K562 (cell line): ENCODE data around the gene OR52A5. TPM values are rescaled to one million over a fixed set of nuclear protein-coding genes. Genes with fewer than 3 reads are reported as not detected.

Experiments used
- E2F8 ChIP-seq: fragments of 450-650 bp; IDR thresholded peaks from 2 replicates; pipeline ENCODE4 v1.7.1; 2018; ENCODE audit warnings: mild to moderate bottlenecking, low read depth; ENCODE audit not compliant: partially characterized antibody
- NFYB ChIP-seq: IDR thresholded peaks from 2 replicates; pipeline ENCODE4 v1.6.1; 2011; ENCODE audit warnings: mild to moderate bottlenecking, moderate library complexity; ENCODE audit not compliant: insufficient read length; ENCODE audit errors: extremely low read depth
- SAFB ChIP-seq: fragments of 200-400 bp; formaldehyde crosslinking; IDR thresholded peaks from 2 replicates; pipeline ENCODE4 v1.6.1; 2017; ENCODE audit warnings: low read depth, low read length, borderline replicate concordance
- SIN3A ChIP-seq, 2 experiments: fragments of 150-350 bp in 1 of 2; IDR thresholded peaks; 2 replicates each; pipeline ENCODE4 v1.6.1; 2011 to 2016; ENCODE audit warnings: borderline replicate concordance in 2 of 2, low read depth in 2 of 2, low read length in 2 of 2, mild to moderate bottlenecking in 2 of 2, moderate library complexity in 2 of 2; ENCODE audit not compliant: control insufficient read depth in 1 of 2
- polyA plus RNA-seq, 8 experiments: library from polyadenylated mRNA; depleted of rRNA in 4 of 8; stranded (reverse) in 5 of 8; unstranded in 3 of 8; fragments of >200 nt; fragmentation: Nextera tagmentation in 2 of 8; fragmentation: Illumina TruSeq in 1 of 8; extraction: Ambion mirVana in 2 of 8; extraction: Trizol in 1 of 8; gene quantifications; 2 replicates each; pipeline versions ENCODE4 v1.2.1 to v1.2.3, GENCODE V29; 2011 to 2014; ENCODE audit warnings: inconsistent platforms in 1 of 8, missing spikeins in 1 of 8
- total RNA-seq, 7 experiments: library from RNA; depleted of rRNA in 6 of 7; stranded (reverse); fragments of >200 nt in 6 of 7; fragmentation: Illumina TruSeq in 2 of 7; extraction: Trizol in 2 of 7; gene quantifications; 2 replicates each; pipeline versions ENCODE4 v1.2.1 to v1.2.3, GENCODE V29; 2011 to 2021; ENCODE audit warnings: low replicate concordance in 1 of 7
- TF ChIP-seq, protein P1 (sequence below): fragments of 450-650 bp; formaldehyde crosslinking; IDR thresholded peaks from 2 replicates; pipeline ENCODE4 v1.4.0; 2022; ENCODE audit warnings: missing genetic modification characterization

OR52A5 gene
- total and polyA plus RNA-seq, 9 of the 15 experiments (the other 6 are each of a cell fraction or from before 2014, with no cell fraction given): 0.04 to 1.1 (median 0.94) TPM; not detected in 6

GRCh38 chr11:5092821-5093585 is 45.2 kb downstream of the OR52A5 start (continued):
- no peak for TF ChIP-seq E2F8
- no peak for TF ChIP-seq SIN3A (IDR thresholded peaks at IDR 0.05; ENCODE audit: borderline replicate concordance in 2 of 2, control insufficient read depth in 1 of 2, low read depth in 2 of 2, low read length in 2 of 2)
- TF ChIP-seq NFYB: no peak
- TF ChIP-seq, protein P1, sequence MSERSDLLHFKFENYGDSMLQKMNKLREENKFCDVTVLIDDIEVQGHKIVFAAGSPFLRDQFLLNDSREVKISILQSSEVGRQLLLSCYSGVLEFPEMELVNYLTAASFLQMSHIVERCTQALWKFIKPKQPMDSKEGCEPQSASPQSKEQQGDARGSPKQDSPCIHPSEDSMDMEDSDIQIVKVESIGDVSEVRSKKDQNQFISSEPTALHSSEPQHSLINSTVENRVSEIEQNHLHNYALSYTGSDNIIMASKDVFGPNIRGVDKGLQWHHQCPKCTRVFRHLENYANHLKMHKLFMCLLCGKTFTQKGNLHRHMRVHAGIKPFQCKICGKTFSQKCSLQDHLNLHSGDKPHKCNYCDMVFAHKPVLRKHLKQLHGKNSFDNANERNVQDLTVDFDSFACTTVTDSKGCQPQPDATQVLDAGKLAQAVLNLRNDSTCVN (CRISPR knock-in tag): no peak
- TF ChIP-seq SAFB: no peak
